Measurements from ENCODE around the gene RET. TPM values are rescaled to one million over a fixed set of nuclear protein-coding genes. Genes with fewer than 3 reads are reported as not detected.

The RET gene
- total RNA-seq, 1 experiment from 2014 or later: 68.0 TPM

DNA sequence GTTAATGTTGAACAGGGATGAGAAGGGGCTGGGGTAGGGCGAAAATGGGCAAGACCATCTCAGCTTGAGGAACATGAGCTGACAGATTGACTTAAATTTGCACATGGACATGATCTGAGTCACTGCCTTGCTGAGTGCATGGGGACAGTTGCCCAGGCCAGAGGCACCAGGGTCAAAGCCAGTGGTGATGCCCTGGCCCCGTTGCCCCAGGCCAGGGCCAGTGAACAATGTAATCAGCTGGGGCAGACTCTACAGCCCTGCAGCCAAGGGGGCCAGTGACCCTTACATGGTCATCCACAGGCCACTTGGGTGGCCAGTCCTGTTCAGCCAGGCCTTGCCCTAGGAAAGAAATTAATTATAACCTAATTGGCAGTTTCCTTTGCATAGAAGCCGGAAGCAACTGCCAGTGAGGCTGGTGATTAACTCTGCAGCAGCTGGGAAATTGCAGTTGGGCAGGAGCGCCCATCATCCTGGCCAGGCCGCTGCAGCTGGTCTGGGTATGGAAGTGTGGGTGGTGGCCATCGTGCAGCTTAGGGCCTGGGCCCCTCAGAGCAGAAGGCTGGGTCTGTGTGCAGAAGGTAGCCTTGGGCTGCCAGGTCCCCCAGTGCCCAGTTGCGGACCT is 9.6 kb downstream of the RET start:
- ChIA-PET POLR2A (ENCODE audit: low non-redundant PET) (no interaction called here), CTCF (no interaction called here)
- no peak overlapping the region for H3K27ac ChIP-seq (ENCODE audit: low read depth, low read length, poor library complexity, severe bottlenecking)
- H3K27me3 ChIP-seq (replicated peaks; ENCODE audit: insufficient read depth, low read depth, low read length, poor library complexity): no peaks in the 10 kb centered on the region
- no peak overlapping the region for H3K4me3 ChIP-seq (ENCODE audit: low read depth, low read length, poor library complexity, severe bottlenecking)
- no TSS peak for BruUV-seq (replicated peaks)
- no peak for TF ChIP-seq EZH2 (IDR thresholded peaks at IDR 0.05; ENCODE audit: borderline replicate concordance, low read depth, low read length, poor library complexity, severe bottlenecking)
- TF ChIP-seq, protein P1, sequence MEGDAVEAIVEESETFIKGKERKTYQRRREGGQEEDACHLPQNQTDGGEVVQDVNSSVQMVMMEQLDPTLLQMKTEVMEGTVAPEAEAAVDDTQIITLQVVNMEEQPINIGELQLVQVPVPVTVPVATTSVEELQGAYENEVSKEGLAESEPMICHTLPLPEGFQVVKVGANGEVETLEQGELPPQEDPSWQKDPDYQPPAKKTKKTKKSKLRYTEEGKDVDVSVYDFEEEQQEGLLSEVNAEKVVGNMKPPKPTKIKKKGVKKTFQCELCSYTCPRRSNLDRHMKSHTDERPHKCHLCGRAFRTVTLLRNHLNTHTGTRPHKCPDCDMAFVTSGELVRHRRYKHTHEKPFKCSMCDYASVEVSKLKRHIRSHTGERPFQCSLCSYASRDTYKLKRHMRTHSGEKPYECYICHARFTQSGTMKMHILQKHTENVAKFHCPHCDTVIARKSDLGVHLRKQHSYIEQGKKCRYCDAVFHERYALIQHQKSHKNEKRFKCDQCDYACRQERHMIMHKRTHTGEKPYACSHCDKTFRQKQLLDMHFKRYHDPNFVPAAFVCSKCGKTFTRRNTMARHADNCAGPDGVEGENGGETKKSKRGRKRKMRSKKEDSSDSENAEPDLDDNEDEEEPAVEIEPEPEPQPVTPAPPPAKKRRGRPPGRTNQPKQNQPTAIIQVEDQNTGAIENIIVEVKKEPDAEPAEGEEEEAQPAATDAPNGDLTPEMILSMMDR (conservative IDR thresholded peaks at IDR 0.05; ENCODE audit: low read depth, low read length): no peak
- H3K9me3 ChIP-seq (ENCODE audit: low read depth, low read length, poor library complexity, severe bottlenecking): no peaks in the 10 kb centered on the region
- H3K4me1 ChIP-seq (ENCODE audit: insufficient read depth, low read length, poor library complexity, severe bottlenecking): peaks cover 18% of the 10 kb centered on the region
- no peak for DNase-seq (ENCODE audit: low spot score)
- no peaks in the 10 kb centered on the region for H3K36me3 ChIP-seq (ENCODE audit: insufficient read depth, low read length, poor library complexity, severe bottlenecking)
- intact Hi-C loops (cut with micrococcal nuclease; ENCODE audit: unreplicated experiment): no loop called here

GRCh38 chr10:43089519-43089918 is 12.7 kb downstream of the RET start:
- Histone ChIP-seq H3K9me3 (ENCODE audit: low read depth, low read length, poor library complexity, severe bottlenecking) (no peaks in the 10 kb centered on the region), H3K4me1 (ENCODE audit: insufficient read depth, low read length, poor library complexity, severe bottlenecking) (peaks cover 23% of the 10 kb centered on the region), H3K27ac (ENCODE audit: low read depth, low read length, poor library complexity, severe bottlenecking) (no peak overlapping the region), H3K27me3 (replicated peaks; ENCODE audit: insufficient read depth, low read depth, low read length, poor library complexity) (no peaks in the 10 kb centered on the region), H3K4me3 (ENCODE audit: low read depth, low read length, poor library complexity, severe bottlenecking) (no peak overlapping the region), H3K36me3 (ENCODE audit: insufficient read depth, low read length, poor library complexity, severe bottlenecking) (no peaks in the 10 kb centered on the region)
- DNase-seq (ENCODE audit: low spot score): no peak
- ChIA-PET POLR2A (ENCODE audit: low non-redundant PET) (no interaction called here), CTCF (no interaction called here)
- intact Hi-C loops (cut with micrococcal nuclease; ENCODE audit: unreplicated experiment): no loop called here
- TF ChIP-seq, protein P1 (conservative IDR thresholded peaks at IDR 0.05; ENCODE audit: low read depth, low read length): no peak
- TF ChIP-seq EZH2 (IDR thresholded peaks at IDR 0.05; ENCODE audit: borderline replicate concordance, low read depth, low read length, poor library complexity, severe bottlenecking): no peak
- BruUV-seq (replicated peaks): no TSS peak

DNA sequence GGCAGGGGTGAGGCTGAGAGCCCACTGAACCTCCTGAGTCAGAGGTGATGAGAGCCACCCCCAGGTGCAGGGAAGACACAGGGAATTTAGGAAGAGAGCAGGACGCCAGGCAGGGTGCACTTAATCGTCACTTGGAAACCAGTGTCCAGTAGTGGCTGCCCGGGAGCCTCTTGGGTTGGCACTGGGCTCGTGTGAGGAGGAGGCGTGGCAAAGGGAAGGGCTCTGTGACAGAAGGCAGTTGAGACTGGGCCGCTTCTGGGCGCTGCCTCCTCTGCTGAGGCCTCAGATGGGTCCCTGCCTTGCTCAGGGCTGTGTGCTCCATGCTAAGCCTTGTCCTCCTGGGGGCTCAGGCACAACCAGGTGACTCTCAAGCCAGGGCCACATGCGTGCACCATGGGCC is 13.3 kb downstream of the RET start:
- POLR2A ChIA-PET (ENCODE audit: low non-redundant PET): no interaction called here
- no peaks in the 10 kb centered on the region for H3K9me3 ChIP-seq (ENCODE audit: low read depth, low read length, poor library complexity, severe bottlenecking)
- no peak for TF ChIP-seq EZH2 (IDR thresholded peaks at IDR 0.05; ENCODE audit: borderline replicate concordance, low read depth, low read length, poor library complexity, severe bottlenecking)
- TF ChIP-seq, protein P1 (conservative IDR thresholded peaks at IDR 0.05; ENCODE audit: low read depth, low read length): no peak
- H3K4me3 ChIP-seq (ENCODE audit: low read depth, low read length, poor library complexity, severe bottlenecking): no peak overlapping the region
- H3K27ac ChIP-seq (ENCODE audit: low read depth, low read length, poor library complexity, severe bottlenecking): no peak overlapping the region
- peaks cover 25% of the 10 kb centered on the region for H3K4me1 ChIP-seq (ENCODE audit: insufficient read depth, low read length, poor library complexity, severe bottlenecking)
- intact Hi-C loops (cut with micrococcal nuclease; ENCODE audit: unreplicated experiment): loop anchor here (5.0 kb wide), 2 partner anchors 223 to 338 kb away; no protein-coding TSS in a partner anchor
- no TSS peak for BruUV-seq (replicated peaks)
- CTCF ChIA-PET: no interaction called here
- no peaks in the 10 kb centered on the region for H3K36me3 ChIP-seq (ENCODE audit: insufficient read depth, low read length, poor library complexity, severe bottlenecking)
- no peaks in the 10 kb centered on the region for H3K27me3 ChIP-seq (replicated peaks; ENCODE audit: insufficient read depth, low read depth, low read length, poor library complexity)
- no peak for DNase-seq (ENCODE audit: low spot score)
